Renal pelvis (tissue), 4 donors: Measurements from ENCODE around the gene TTC23. TPM values are rescaled to one million over a fixed set of nuclear protein-coding genes. Genes with fewer than 3 reads are reported as not detected.
A peak's percentile ranks its signal among the peaks of the same experiment; 100 is the strongest.
"Not testable (repeated sequence)": the region's sequence is repeated elsewhere in the genome, so short reads cannot be mapped to it uniquely, and the experiment has no call there.

Source experiments
- DNase-seq: peaks from one replicate; pipeline ENCODE4 v3.0.0-alpha.2; 2013
- polyA plus RNA-seq, 3 donors: library from polyadenylated mRNA; unstranded; fragments of 120-200 nt; gene quantifications; one replicate each; pipeline ENCODE4 v1.2.1, GENCODE V29; 2013; ENCODE audit not compliant: insufficient read length in 3 of 3

The TTC23 gene
- polyA plus RNA-seq, 3 donors, result 27.8 to 33.9 (median 29.1) TPM

GRCh38 chr15:99201408-99202175 is 47.8 kb downstream of the TTC23 start:
- DNase-seq, result no peak

GRCh38 chr15:99197856-99198255 is 51.5 kb downstream of the TTC23 start:
- no peak for DNase-seq

DNA sequence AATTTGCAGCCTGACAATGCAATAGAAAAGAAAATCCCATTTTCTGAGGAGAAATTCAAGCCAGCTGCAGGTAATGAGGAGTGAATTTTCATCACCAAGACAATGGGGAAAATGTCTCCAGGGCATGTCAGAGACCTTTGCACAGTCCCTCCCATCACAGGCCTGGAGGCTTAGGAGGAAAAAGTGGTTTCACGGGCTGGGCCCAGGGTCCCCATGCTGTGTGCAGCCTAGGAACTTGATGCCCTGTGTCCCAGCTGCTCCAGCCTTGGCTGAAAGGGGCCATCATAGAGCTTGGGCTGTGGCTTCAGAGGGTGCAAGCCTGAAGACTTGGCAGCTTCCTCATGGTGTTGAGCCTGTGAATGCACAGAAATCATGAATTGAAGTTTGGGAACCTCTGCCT is 57.2 kb downstream of the TTC23 start:
- DNase-seq, result not testable (repeated sequence)

DNA sequence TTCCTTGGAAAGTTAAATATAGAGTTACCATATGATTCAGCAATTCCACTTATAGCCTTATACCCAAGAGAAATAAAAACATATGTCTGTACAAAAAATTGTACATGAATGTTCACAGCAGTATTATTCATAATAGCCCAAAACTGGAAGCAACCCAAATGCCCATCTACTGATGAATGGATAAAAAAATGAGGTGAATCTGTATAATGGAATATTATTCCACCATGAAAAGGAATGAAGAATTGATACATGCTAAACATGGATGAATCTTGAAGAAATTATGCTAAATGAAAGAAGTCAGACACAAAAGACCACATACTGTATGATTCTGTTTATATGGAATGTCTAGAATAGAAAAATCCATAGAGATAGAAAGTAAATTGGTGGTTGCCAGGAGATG is 61.4 kb downstream of the TTC23 start:
- DNase-seq, result no peak

- no peak for DNase-seq
These were observed 63.8 kb downstream of the TTC23 start for GRCh38 chr15:99185414-99186130.

- DNase-seq, result no peak
These were observed 66.6 kb downstream of the TTC23 start for GRCh38 chr15:99182791-99183190.

GRCh38 chr15:99181545-99181971 is 67.8 kb downstream of the TTC23 start:
- DNase-seq, result no peak

DNA sequence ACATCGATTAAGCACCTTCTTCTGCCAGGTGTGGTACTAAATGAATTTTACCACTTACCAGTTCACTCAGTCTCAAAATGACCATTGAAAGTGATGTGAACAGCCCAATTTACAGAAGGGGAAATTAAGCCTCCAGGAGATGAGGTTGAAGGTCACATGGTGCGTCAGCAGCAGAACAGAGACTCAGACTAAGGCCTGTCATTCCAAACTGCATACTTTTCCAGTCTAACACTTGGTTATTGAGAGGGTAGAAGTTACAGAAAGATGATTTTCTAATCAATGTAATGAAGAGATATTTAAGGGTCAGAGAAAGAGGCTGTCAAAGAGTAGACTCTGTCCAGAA is 68.4 kb downstream of the TTC23 start:
- DNase-seq, result no peak

DNA sequence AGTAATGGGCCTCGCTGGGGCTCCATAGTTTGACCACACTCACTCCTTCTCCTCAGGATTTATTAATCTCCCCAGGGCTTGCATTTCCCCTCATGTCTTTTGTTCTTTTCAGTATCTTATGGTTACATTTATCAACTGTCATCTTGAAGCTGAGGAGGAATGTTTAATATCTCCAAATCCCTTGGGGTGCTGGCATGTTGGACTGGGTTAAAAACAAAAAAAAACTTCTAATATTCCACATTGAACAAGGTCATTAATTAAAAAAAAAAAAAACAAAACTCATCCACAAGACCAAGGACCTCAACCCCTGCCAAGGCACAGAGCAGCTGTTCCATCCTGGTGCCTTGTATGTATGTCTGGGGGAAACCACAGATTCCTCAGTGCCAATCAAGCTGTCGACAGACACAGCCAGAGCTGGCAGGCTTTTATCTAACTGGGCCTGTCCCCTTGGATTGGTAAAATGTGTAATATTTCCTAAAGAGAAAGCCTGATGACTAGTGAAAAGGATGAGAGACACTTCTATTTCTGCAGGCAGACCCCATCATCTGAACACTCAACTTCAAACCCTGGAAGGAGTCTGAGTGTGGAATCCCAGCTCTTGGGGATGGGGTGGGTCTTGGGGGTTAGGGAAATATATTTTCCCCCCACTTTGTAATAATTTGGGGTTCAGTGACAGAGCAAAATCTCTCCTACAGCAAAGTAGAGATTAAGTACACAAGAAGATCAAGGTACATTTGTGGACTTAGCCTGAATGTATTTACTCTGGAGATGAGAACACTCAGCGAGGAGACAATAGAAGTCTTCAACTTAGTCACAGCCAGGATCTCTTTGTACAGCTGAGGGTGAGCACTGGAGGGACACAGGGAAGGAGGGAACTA is 69.1 kb downstream of the TTC23 start:
- DNase-seq, result no peak

DNA sequence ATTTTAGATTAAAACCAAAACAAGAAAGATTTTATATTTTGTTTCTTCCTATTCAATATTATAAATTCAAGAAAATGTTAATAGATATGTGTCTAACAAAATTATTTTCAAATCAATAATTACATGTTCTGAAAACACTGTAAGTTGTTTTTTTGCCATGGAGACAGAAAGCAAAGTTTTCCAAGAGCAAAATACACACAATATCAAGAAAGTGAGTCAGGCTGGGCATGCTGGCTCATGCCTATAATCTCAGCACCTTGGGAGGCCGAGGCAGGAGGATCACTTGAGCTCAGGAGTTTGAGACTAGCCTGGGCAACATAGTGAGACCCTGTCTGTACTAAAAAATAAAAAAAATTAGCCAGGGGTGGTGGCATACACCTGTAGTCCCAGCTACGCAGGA is 71.7 kb downstream of the TTC23 start:
- DNase-seq, result no peak

DNA sequence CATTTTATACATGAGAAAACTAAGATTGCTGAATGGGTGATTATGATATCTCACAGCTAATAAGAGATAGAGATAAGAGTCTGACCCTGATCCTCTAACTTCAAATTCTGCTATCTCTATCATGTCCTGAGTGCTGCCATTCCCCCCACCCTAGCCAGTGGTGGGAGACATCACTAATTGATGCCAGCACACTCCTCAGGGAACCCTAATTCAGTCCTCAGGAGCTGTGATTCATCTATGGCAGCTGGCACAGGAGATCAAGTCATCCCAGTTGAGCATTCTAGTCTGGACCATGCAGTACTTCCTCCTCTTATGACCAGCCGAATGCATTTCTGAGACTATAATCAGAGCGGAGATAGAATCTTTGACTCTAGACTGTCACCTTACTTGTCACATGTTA is 72.6 kb downstream of the TTC23 start:
- no peak for DNase-seq

DNA sequence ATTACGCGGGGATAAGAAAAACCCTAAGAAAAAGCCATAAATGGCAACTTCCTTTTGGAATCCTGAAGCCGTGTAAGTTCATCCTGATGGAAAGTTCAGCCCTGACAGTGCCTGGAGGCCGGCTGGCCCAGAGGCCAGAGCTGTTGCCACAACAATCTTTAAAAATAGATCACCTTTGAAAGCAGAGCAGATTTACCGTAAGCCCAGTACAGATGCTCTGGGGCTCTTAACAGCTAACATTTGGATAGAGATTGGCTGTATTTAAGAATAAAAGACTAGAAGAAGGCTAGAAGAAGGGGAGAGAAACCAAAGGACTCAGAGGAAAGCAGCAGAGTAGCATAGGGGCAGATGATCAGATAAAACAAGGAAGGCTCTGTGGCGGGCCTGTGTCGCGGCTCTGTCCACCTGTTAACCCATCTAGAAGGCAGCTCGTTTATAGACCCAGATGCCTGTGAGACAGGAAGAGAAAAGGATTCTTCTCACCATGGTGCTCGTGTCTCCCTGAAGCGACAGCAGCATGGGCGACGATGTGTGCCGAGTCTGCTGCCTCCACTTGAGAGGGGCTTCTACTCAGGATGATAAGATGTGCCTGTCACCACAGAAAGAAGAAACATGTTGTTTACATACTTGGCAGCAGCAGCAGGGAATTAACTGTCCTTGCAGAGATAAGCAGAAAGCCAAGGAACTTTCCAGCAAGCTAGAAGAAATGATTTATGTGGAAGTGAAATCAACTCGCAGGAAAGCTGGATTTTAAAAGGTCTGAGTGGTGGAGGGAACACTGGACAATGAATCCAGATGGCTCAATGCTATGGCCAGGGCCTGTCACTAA is 74.6 kb downstream of the TTC23 start:
- peak; percentile 24 for DNase-seq

DNA sequence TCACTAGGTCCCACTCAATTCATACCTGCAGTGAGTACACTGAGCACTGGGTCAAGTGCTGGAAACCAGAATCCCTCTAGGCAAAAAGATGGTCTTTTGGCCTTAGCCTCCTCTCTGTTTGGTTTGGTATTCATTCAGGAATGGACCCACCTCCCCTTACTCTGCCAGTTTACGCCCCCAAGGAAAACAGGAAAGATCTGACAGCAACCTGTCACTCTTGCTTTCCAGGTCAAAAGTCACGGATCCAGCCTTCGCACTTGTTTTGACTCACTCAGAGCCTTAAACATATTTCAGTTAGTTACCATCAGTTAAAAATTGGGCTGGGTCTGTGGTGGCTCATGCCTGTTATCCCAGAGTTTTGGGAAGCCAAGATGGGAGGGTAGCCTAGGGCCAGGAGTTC is 76.4 kb downstream of the TTC23 start:
- DNase-seq, result no peak

- DNase-seq, result no peak
These were observed 77.2 kb downstream of the TTC23 start for GRCh38 chr15:99172171-99172570.

DNA sequence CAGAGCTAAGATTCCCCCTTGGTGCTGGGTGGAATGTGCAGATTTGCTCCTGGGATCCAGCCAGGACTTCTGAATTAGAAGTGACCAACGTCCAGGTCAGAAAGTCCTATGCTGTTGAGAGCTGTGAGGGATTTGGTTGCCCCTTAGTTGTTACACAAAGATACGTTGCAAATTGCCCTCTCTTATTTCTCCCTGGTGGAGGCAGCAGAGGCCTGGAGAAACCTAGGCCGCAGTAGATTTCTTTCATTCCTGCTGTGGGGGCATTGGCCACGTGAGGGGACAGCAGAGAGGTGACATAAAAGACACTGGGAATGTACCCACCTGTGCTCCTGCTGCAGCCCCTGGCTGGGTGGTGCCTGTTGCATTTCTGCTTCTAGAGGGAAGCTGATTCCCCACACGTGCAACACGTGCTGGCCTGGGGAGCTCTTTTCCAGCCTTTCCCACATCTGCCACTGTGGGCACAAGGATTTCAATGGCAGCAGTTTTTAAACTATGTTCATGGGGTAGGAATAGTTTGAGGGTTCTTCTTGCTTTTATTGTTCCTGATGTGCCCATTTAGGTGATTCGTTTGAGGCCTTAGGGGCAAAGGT is 78.8 kb downstream of the TTC23 start:
- DNase-seq, result no peak

DNA sequence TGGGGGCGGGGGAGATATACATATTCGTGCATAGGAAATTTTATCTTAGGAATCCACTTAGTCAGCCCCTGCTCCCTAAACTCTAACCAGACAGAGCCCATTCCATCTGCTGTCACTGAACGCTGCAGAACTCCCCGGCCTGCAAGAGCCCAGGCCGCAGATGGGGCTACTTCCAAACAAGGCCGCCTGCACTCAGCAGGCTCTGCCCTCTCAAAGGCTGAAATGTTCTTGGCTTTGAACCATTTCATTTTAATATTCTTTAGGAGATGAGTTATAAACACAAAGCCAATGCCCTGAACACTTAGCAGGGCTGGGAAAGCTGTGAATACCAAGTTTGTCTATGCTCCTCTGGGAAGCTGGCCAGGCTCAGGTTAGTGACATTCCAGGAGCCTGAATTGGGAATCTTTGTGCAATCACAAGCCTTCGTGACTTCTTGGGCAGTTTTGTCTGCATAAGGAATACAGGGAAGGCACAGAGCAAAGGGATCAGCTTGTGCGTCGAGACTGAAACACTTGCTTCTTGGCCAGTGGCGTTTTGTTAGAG is 79.5 kb downstream of the TTC23 start:
- no peak for DNase-seq

DNA sequence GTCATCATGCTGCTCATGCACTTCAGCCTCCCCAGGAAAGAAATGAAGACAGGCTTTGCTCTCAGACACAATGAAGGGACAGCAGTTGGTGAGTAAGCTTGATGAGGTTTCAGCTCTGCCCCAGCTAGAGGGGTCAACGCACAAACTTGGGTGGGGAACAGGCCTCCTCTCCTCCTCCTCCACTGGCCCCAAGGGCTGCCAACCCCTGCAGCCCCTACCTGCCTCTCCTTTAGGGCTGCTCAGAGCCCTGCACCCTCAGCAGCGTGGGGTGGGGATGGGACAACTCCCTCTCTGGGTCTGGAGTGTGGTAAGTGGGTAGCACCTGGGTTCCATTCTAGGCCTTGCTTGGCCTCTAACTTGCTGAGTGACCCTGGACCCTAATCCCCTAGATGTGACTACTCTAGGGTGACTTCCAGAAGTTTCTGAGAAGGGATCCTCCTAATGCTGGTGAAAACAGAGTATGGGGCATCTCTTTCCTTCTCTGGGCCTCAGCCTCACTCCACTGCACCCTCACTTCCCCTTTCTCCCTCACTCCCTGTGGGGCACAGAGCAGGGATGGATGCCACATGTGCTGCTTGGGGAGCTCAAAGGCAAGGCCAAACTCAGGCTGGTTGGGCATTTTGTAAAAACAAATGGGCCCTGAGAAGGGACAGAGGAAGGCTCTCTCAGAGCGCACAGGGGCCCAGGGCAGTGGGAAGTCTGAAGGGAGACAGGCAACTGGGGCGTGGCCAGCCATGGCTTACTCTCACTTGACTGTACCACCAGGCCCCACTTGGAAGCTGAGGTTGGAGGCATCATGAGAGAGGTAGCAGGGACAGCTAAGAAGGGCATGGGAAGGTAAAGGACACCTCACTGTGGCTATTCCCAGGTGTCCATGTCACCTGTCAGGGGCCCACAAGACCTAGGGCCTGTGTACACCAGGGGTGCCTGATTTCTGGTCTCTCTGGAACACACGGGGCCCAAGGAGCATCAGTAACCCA is 80.5 kb downstream of the TTC23 start:
- DNase-seq, result no peak

GRCh38 chr15:99167640-99168039 is 81.7 kb downstream of the TTC23 start:
- DNase-seq, result no peak

DNA sequence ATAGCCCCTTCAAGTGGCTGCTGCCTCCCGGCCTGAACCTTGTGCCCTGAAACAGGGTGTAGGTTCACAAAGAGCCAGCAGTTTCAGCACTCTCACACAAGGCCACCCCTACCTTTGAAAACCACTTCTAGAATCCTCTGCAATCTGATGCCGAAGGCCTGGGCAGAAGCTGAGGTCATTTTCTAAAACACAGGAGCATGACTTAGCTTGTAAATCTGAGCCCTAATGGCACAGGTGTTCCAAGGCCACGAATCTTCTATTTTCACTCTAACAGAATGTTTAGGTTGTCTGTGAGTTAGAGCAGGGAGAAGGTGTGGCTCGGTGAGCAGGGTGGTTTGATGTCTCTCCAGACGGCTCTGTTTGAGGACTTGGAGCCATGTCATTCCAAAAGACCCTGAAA is 82.2 kb downstream of the TTC23 start:
- peak; percentile 12 for DNase-seq
